Karpas-422 (cell line): ENCODE measurements around the gene SORT1. TPM values are rescaled to one million over a fixed set of nuclear protein-coding genes. Genes with fewer than 3 reads are reported as not detected.
"Not testable (repeated sequence)": the region's sequence is repeated elsewhere in the genome, so short reads cannot be mapped to it uniquely, and the experiment has no call there.

Experiments
- DNase-seq: peaks from one replicate; pipeline ENCODE4 v3.0.0-alpha.2; 2015
- H2AFZ ChIP-seq: fragments of 200-600 bp; sonication (generic); 2 replicates; pipeline ENCODE4 v1.6.1; 2014; ENCODE audit warnings: antibody characterized with exemption, low read length, mixed read lengths
- H3K27ac ChIP-seq: fragments of 200-600 bp; sonication (generic); 2 replicates; pipeline ENCODE4 v1.5.1; 2014; ENCODE audit warnings: mild to moderate bottlenecking, low read length, moderate library complexity
- H3K27me3 ChIP-seq: fragments of 200-600 bp; sonication (generic); 2 replicates; pipeline ENCODE4 v1.6.1; 2014; ENCODE audit warnings: low read length, mixed read lengths
- H3K36me3 ChIP-seq: fragments of 200-600 bp; sonication (generic); 2 replicates; pipeline ENCODE4 v1.6.1; 2014; ENCODE audit warnings: low read length, mixed read lengths; ENCODE audit not compliant: insufficient read depth
- H3K4me1 ChIP-seq: fragments of 200-600 bp; sonication (generic); 2 replicates; pipeline ENCODE4 v1.6.1; 2014; ENCODE audit warnings: mild to moderate bottlenecking, low read length, mixed read lengths
- H3K4me2 ChIP-seq: fragments of 200-600 bp; sonication (generic); 2 replicates; pipeline ENCODE4 v1.6.1; 2014; ENCODE audit warnings: low read length, low read depth, mild to moderate bottlenecking; ENCODE audit not compliant: poor library complexity, severe bottlenecking
- H3K4me3 ChIP-seq: fragments of 200-600 bp; sonication (generic); 2 replicates; pipeline ENCODE4 v1.5.1; 2014; ENCODE audit warnings: mild to moderate bottlenecking, antibody characterized with exemption, low read length, mixed read lengths
- H3K79me2 ChIP-seq: fragments of 200-600 bp; sonication (generic); 2 replicates; pipeline ENCODE4 v1.6.1; 2014; ENCODE audit warnings: mild to moderate bottlenecking, low read length, mixed read lengths
- H3K9ac ChIP-seq: fragments of 200-600 bp; sonication (generic); 2 replicates; pipeline ENCODE4 v1.6.0; 2014; ENCODE audit warnings: low read length
- H3K9me2 ChIP-seq: fragments of 200-600 bp; sonication (generic), shearing (Covaris generic); replicated peaks from 2 replicates; pipeline ENCODE4 v1.6.0; 2014; ENCODE audit warnings: mild to moderate bottlenecking, low read length, moderate library complexity; ENCODE audit not compliant: insufficient read depth
- H3K9me3 ChIP-seq: fragments of 300-700, 200-600 bp; sonication (generic); 2 replicates; pipeline ENCODE4 v1.6.1; 2014; ENCODE audit warnings: low read length, mixed read lengths
- H4K20me1 ChIP-seq: fragments of 200-600 bp; sonication (generic); 2 replicates; pipeline ENCODE4 v1.6.1; 2014; ENCODE audit warnings: mild to moderate bottlenecking, antibody characterized with exemption, low read length, low read depth; ENCODE audit not compliant: insufficient read depth
- total RNA-seq: library from RNA; depleted of rRNA; stranded (reverse); fragments of >200 nt; shearing (Covaris generic); gene quantifications from 2 replicates; pipeline ENCODE4 v1.2.3, GENCODE V29; 2014; ENCODE audit warnings: low replicate concordance

The SORT1 gene
- total RNA-seq, 1 experiment from 2014 or later: 0.04 TPM

DNA sequence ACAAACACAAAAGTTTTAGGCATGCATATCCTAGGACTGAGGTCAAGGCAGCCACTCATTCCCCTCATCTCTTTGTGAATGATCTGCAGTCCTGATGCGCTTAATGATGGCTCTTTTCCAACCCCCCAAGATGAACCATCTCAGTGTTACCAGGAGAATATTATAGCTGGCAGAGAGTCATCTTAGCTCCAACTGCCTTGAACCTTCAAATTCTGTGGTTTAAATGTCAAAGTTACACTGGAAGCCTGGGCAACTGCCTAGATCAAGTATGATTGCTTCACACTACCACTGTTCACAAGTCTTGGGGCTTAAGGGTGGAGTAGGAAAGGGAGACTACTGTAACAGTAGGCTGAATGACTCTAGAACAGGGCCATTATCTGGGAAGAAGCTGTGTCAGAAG is 82.9 kb downstream of the SORT1 start:
- no peaks in the 10 kb centered on the region for H3K9me2 ChIP-seq
- H3K9ac ChIP-seq: no peak overlapping the region
- no peak overlapping the region for H3K4me3 ChIP-seq
- H4K20me1 ChIP-seq: no peaks in the 10 kb centered on the region
- H2AFZ ChIP-seq: no peak overlapping the region
- no peaks in the 10 kb centered on the region for H3K9me3 ChIP-seq
- H3K36me3 ChIP-seq: no peaks in the 10 kb centered on the region
- H3K4me1 ChIP-seq: peaks cover 4% of the 10 kb centered on the region
- no peak for DNase-seq
- H3K4me2 ChIP-seq: no peak overlapping the region
- no peaks in the 10 kb centered on the region for H3K79me2 ChIP-seq
- H3K27me3 ChIP-seq: no peaks in the 10 kb centered on the region
- H3K27ac ChIP-seq: no peak overlapping the region

DNA sequence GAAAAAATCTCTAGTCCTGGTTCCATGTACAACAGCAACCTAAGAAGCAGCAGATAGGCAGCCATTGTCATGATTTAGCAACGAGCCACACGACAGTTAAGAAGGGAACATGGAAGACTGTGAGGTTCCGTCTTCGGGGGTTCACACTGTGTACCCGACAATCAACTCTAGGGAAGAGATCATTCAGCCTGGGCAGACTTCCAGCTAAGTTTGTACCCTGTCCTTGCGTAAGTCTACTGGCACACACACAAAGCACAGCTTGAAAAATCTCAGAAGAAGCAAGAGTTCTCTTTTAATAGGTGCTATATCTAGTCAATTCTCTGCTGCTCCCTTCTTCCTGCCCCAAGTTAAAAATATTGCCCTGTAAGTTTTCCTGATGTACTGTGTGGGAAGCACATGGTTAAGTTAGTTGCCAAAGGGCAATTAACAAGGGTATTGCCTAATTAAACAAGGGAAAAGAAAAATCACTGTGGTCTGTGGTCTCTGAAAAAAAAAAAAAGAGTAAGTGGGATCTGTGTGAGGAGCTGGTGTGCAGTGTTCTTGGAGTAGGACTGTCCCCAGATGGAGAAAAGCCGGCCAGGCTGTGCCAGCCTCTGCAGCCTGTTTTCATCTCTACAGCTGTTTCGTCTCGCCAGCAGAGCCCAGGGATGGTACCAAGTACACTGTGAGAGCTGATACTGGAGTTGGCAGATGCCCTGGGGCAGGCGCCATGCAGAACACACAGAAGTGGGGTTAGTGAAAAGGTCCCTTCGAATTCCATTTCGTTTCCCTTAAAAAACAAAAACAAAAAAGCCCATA is 84.5 kb downstream of the SORT1 start:
- no peaks in the 10 kb centered on the region for H3K9me2 ChIP-seq
- H3K4me3 ChIP-seq: no peak overlapping the region
- H4K20me1 ChIP-seq: no peaks in the 10 kb centered on the region
- H3K4me2 ChIP-seq: no peak overlapping the region
- H3K9ac ChIP-seq: no peak overlapping the region
- H3K4me1 ChIP-seq: peaks cover 21% of the 10 kb centered on the region
- H3K27ac ChIP-seq: no peak overlapping the region
- no peak overlapping the region for H2AFZ ChIP-seq
- no peaks in the 10 kb centered on the region for H3K36me3 ChIP-seq
- no peaks in the 10 kb centered on the region for H3K27me3 ChIP-seq
- H3K9me3 ChIP-seq: no peaks in the 10 kb centered on the region
- H3K79me2 ChIP-seq: no peaks in the 10 kb centered on the region
- no peak for DNase-seq

DNA sequence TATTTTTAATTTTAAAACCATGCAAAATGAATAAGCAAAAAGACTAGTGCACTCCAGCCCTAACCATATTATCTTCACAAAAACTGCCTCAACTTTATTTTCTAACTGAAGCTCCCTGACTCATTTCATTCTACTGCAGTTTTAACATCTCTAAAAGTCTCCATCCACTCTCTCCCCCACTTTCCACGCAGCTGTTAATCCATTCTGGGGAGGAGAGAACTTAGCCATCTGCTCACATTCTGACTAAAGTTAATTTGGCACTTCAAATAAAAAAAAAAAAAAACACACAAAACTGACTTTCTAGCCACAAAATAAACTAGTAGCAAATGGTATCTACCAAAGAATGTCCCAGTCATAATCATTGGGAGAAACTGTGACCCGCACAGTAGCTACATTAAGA is 85.5 kb downstream of the SORT1 start:
- no peaks in the 10 kb centered on the region for H3K79me2 ChIP-seq
- H3K4me2 ChIP-seq: no peak overlapping the region
- peaks cover 29% of the 10 kb centered on the region for H3K4me1 ChIP-seq
- no peaks in the 10 kb centered on the region for H3K9me2 ChIP-seq
- DNase-seq: no peak
- no peaks in the 10 kb centered on the region for H3K9me3 ChIP-seq
- no peak overlapping the region for H3K27ac ChIP-seq
- H3K27me3 ChIP-seq: no peaks in the 10 kb centered on the region
- H2AFZ ChIP-seq: no peak overlapping the region
- no peaks in the 10 kb centered on the region for H3K36me3 ChIP-seq
- H3K9ac ChIP-seq: no peak overlapping the region
- no peaks in the 10 kb centered on the region for H4K20me1 ChIP-seq
- no peak overlapping the region for H3K4me3 ChIP-seq

DNA sequence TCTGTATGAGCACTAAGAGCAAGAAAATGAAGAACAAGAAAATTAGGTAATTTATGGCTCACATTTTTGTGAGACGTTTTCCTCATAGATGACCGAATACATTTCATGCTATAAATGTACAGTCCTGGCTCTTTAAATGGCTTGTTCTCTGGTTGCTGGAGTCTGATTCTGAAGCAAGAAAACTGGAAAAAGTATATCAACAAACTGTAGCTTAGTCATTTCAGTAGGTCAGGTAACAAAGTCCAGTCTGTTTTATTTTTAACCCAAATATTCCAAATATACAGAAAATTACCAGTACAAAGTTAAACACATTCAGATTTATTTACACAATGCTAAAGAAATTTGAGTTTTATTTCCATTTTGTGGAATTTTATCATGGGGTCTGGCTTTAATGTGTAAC is 88.4 kb downstream of the SORT1 start:
- Histone ChIP-seq H3K4me2 (peak overlapping the region; percentile 82), H3K4me1 (peaks cover 58% of the 10 kb centered on the region), H3K36me3 (no peaks in the 10 kb centered on the region), H3K79me2 (no peaks in the 10 kb centered on the region), H3K27ac (no peak overlapping the region), H3K9me2 (no peaks in the 10 kb centered on the region), H3K9me3 (no peaks in the 10 kb centered on the region), H3K9ac (0 out of 2 replicates have a peak overlapping the region, but pooled peaks have one; percentile 3), H3K27me3 (no peaks in the 10 kb centered on the region), H2AFZ (0 out of 2 replicates have a peak overlapping the region, but pooled peaks have one; percentile 11), H3K4me3 (no peak overlapping the region), H4K20me1 (no peaks in the 10 kb centered on the region)
- DNase-seq: no peak

DNA sequence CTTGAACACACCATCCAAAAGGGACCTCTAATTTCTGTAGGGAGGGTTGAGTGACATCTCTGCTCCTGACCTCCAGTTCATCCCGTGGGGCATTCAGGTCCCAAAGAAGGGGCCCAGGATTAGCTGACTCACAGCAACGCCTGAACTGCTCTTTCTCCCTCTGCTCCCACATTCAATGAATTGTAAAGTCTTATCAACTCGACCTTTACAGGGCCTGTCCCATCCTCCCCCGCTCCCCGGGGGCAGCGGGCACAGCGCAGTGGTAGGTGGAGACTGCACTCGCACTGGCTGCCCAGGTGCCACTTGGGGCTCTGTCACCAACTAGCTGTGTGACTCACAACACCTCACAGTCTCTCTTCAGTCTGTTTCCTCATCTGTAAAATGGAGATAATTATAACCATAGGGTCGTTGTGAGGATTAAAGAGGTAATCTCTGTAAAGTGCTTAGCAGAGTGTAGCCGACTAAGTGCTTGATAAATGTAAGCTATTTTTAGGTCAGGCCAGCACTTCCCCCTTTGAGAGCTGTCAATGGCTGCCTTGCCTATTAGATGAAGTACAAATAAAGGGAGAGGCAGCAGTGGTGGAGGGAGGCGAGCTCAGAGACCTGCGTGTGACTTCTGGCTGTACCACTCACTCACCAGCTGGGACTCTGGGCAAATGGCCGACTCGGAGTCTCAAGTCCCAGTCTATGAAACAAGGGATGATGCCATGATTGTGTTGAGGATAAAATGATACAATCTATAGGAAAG is 90.3 kb downstream of the SORT1 start:
- Histone ChIP-seq H4K20me1 (no peaks in the 10 kb centered on the region), H3K27ac (peak overlapping the region; percentile 94), H3K9me3 (no peaks in the 10 kb centered on the region), H2AFZ (0 out of 2 replicates have a peak overlapping the region, but pooled peaks have one; percentile 38), H3K27me3 (no peaks in the 10 kb centered on the region), H3K9ac (peak overlapping the region; percentile 64), H3K79me2 (no peaks in the 10 kb centered on the region), H3K4me1 (peaks cover 63% of the 10 kb centered on the region), H3K4me3 (peak overlapping the region; percentile 64), H3K36me3 (no peaks in the 10 kb centered on the region), H3K9me2 (no peaks in the 10 kb centered on the region), H3K4me2 (peak overlapping the region; percentile 82)
- peak; percentile 97 for DNase-seq

DNA sequence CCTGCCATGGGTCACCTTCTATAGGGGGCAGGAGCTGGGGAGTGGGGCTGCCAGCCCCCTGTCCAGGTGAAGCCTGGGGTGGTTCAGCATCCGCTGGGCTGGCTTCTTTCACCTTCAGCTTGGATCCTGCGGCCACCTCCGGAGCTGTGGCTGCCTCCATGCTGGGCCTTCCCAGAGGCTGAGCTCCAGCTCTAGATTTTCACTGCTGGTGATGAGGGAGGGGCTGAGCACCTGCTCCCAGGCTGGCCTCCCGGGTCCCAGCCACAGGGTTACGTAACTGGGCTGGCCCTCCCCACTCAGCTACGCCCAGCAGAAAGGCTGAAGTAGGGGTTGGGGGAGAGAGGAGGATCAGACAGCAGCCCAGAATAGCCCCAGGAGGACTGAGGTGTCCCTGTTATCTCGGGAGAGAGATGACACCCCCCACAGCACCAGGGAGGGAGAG is 90.9 kb downstream of the SORT1 start, which contains the start of gene MYBPHL:
TSS of gene MYBPHL (minus strand) at position 180 of the 442 bp plus-strand sequence. CDS start at position 160, 20 bp downstream.
- Histone ChIP-seq H3K4me3 (peak within 1 kb of the TSS; percentile 64), H3K9me2 (no peaks in the 10 kb centered on the region), H3K4me1 (peaks cover 63% of the 10 kb centered on the region), H2AFZ (0 out of 2 replicates have a peak within 1 kb of the TSS, but pooled peaks have one; percentile 38), H3K4me2 (peak within 1 kb of the TSS; percentile 82), H3K9me3 (no peaks in the 10 kb centered on the region), H3K36me3 (no peaks in the 10 kb centered on the region), H3K9ac (peak within 1 kb of the TSS; percentile 64), H3K27ac (peak within 1 kb of the TSS; percentile 94), H3K79me2 (no peaks in the 10 kb centered on the region), H4K20me1 (no peaks in the 10 kb centered on the region), H3K27me3 (no peaks in the 10 kb centered on the region)
- no peak for DNase-seq

DNA sequence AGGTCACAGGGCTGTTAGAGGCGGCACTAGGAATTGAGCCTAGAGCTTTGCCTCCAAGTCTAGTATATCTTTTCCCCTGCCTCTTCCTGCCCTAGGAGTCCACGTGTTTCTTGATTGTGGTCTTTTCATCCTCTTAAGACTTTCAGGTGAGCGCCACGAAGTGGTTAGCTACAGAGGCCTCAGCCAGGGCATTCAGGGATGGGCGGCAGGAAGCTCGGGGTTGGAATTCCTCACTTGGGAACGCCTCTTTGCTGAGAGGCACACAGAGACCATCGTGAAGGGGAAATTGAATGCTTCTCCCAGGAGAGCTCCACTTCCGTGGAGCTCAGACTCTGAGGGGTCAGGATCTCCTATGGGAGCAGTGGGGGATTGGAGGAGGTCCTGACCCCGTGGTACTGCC is 91.7 kb downstream of the SORT1 start:
- Histone ChIP-seq H3K4me2 (peak overlapping the region; percentile 82), H3K4me3 (peak overlapping the region; percentile 64; the same call in 1 of the 2 replicates), H3K4me1 (peaks cover 63% of the 10 kb centered on the region)
- H4K20me1 ChIP-seq, H3K9me3 ChIP-seq, H3K36me3 ChIP-seq, H3K27me3 ChIP-seq, H3K27ac ChIP-seq, H3K9me2 ChIP-seq, DNase-seq, H3K9ac ChIP-seq, H3K79me2 ChIP-seq, H2AFZ ChIP-seq: not testable (repeated sequence)
